GM12873 (cell line): ENCODE measurements around the gene HKDC1.

Experiments used
- CTCF ChIP-seq: IDR thresholded peaks from 2 replicates; pipeline ENCODE4 v1.5.1; 2012; ENCODE audit warnings: low read depth, mild to moderate bottlenecking, moderate library complexity, low read length, control low read depth; ENCODE audit not compliant: insufficient read depth; ENCODE audit errors: missing control alignments

Gene HKDC1

GRCh38 chr10:69287181-69287580 is 67.0 kb downstream of the HKDC1 start:
- no peak for TF ChIP-seq CTCF

- no peak for TF ChIP-seq CTCF
Measured at GRCh38 chr10:69290993-69291392, 70.9 kb downstream of the HKDC1 start.

- no peak for TF ChIP-seq CTCF
Measured at GRCh38 chr10:69292459-69292858, 72.3 kb downstream of the HKDC1 start.

GRCh38 chr10:69295027-69295636 is 75.0 kb downstream of the HKDC1 start:
- TF ChIP-seq CTCF: no peak

- no peak for TF ChIP-seq CTCF
Measured at GRCh38 chr10:69303632-69304051, 83.5 kb downstream of the HKDC1 start.

GRCh38 chr10:69306421-69306820 is 86.3 kb downstream of the HKDC1 start:
- TF ChIP-seq CTCF: no peak

- TF ChIP-seq CTCF: no peak
Measured at GRCh38 chr10:69307434-69307833, 87.3 kb downstream of the HKDC1 start.
